ENCODE results near the gene PPCDC. TPM values are rescaled to one million over a fixed set of nuclear protein-coding genes. Genes with fewer than 3 reads are reported as not detected.

Gene PPCDC
- polyA plus RNA-seq, 1 donor (not counting 4 experiments of a cell fraction or from before 2014, with no cell fraction given) = 11.9 TPM

DNA sequence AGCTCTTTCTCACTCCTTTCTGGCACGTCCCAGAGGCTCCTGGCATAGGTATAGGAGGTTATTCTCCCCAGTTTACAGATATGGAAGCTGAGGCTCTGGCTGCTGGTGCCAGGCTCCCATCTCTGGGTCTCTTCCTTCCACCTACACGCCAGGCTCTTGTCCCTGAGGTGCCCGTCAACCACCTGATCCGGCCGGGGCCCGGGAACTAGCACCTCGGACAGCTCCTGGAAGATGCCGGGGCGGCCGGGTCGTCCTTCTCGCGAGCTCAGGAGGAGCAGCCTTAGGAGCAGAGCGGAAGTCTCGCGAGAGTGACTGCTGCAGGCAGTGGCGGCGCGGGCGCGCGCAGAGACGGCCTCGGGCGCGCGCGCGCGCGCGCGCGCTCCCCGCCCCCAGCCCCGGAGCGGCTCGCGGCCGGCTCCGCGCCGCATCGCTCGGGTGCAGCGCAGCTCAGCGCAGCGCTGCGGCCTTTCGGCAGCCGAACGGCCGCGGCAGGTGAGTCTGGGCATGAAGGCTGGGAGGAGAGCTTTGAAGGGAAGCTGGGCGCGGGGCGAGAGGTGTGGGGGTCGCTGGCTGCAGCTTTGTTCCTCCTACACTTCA is 28.1 kb upstream of the PPCDC start, which contains the start of gene SCAMP5:
Gene SCAMP5, plus strand, starts transcription at position 382 of the 597 bp plus-strand sequence. CDS start 16,277 bp downstream, outside the sequence.
- Histone ChIP-seq H4K20me1 (ENCODE audit: control insufficient read depth, extremely low read depth, insufficient read depth, low read length) (no peaks in the 10 kb centered on the region), H3K9ac (ENCODE audit: control insufficient read depth, extremely low read depth, insufficient read depth, low read length) (peak within 1 kb of the TSS; percentile 44), H3K27me3 (ENCODE audit: control insufficient read depth, extremely low read depth, insufficient read depth, low read length) (peaks cover 26% of the 10 kb centered on the region), H3K36me3 (ENCODE audit: control insufficient read depth in 2 of 2, extremely low read depth in 1 of 2, insufficient read depth in 2 of 2, low read length in 2 of 2) (no peaks in the 10 kb centered on the region), H3K9me1 (ENCODE audit: control insufficient read depth, extremely low read depth, insufficient read depth, low read length) (no peaks in the 10 kb centered on the region), H3K4me2 (ENCODE audit: control insufficient read depth, extremely low read depth, insufficient read depth, low read depth, low read length) (peak within 1 kb of the TSS; percentile 73), H3K9me3 (ENCODE audit: control insufficient read depth, low read depth, low read length) (no peaks in the 10 kb centered on the region), H3K4me3 (ENCODE audit: control insufficient read depth in 2 of 3, extremely low read depth in 1 of 3, insufficient read depth in 2 of 3, low read depth in 1 of 3, low read length in 3 of 3) (peak within 1 kb of the TSS; percentile 50 to 67 (median 63)), H3K79me2 (ENCODE audit: control insufficient read depth, insufficient read depth, low read length) (no peaks in the 10 kb centered on the region), H3K27ac (ENCODE audit: control insufficient read depth, insufficient read depth, low read length) (no peak within 1 kb of the TSS), H2AFZ (ENCODE audit: control insufficient read depth, low read length) (peak within 1 kb of the TSS; percentile 87), H3K4me1 (ENCODE audit: control insufficient read depth, extremely low read depth, insufficient read depth, low read length) (peaks cover 4% of the 10 kb centered on the region)
- FAIRE-seq (peak; percentile 34), DNase-seq (ENCODE audit: low read depth, low spot score) (peak; percentile 68)
- TF ChIP-seq, protein P1, sequence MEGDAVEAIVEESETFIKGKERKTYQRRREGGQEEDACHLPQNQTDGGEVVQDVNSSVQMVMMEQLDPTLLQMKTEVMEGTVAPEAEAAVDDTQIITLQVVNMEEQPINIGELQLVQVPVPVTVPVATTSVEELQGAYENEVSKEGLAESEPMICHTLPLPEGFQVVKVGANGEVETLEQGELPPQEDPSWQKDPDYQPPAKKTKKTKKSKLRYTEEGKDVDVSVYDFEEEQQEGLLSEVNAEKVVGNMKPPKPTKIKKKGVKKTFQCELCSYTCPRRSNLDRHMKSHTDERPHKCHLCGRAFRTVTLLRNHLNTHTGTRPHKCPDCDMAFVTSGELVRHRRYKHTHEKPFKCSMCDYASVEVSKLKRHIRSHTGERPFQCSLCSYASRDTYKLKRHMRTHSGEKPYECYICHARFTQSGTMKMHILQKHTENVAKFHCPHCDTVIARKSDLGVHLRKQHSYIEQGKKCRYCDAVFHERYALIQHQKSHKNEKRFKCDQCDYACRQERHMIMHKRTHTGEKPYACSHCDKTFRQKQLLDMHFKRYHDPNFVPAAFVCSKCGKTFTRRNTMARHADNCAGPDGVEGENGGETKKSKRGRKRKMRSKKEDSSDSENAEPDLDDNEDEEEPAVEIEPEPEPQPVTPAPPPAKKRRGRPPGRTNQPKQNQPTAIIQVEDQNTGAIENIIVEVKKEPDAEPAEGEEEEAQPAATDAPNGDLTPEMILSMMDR (optimal IDR thresholded peaks at IDR 0.05 in 1 of 3, IDR thresholded peaks at IDR 0.05 in 1 of 3, conservative IDR thresholded peaks at IDR 0.05 in 1 of 3; ENCODE audit: extremely low read depth in 1 of 3, insufficient read depth in 2 of 3, low read length in 3 of 3) = no peak
- dilution Hi-C loops (cut with MboI; ENCODE audit: extremely low pct_ligation_motif_present, low sequenced_read_pairs) = no loop called here

DNA sequence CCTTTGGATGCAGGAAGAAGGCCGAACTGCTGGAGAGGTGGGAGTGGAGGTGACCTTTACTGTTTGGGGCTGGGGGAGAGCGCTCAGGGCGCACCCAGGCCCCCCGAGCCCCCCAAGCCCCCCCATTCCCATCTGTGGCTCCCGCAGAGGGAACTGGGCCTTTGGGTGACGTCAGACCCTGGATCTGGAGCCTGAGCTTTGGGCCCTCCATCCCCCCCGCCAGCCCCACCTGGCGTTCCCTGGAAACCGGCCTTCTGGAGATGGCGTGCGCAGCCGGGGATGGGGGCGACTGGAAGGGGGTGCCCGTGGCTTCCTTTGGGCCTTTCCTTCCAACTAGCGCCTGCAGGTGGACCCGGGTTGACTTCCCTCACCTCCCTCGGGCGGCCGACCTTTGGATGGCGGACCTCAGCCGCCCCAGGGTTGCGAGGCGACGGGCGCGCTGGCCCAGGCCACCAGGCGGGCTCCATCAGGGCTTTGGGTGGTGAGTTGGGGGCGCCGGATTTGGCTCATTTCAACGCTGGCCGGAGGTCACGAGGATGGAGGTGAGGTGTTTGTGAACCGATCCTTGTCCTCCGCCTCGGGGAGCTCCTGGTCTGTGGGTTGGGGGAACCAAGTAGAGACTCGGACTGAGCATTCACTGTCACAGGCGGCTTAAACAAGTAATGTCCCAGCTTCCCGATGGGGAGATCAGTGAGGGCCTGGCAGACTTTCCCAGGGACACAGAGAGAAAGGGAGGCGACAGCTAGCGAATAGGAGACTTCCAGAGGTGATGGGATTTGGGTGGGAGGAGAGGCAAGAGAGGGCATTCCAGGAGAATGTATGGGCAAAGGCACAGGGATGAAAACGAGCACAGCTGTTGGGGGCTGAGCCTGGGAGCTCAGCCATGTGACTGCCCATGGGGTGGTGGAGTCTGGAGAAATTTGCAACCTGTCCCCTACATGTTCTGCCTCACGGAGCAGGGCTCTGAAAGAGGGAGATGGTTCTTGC is 27.3 kb upstream of the PPCDC start:
- Histone ChIP-seq H3K27ac (ENCODE audit: control insufficient read depth, insufficient read depth, low read length) (no peak overlapping the region), H4K20me1 (ENCODE audit: control insufficient read depth, extremely low read depth, insufficient read depth, low read length) (no peaks in the 10 kb centered on the region), H3K9ac (ENCODE audit: control insufficient read depth, extremely low read depth, insufficient read depth, low read length) (peak overlapping the region; percentile 44), H3K9me1 (ENCODE audit: control insufficient read depth, extremely low read depth, insufficient read depth, low read length) (no peaks in the 10 kb centered on the region), H2AFZ (ENCODE audit: control insufficient read depth, low read length) (peak overlapping the region; percentile 87), H3K79me2 (ENCODE audit: control insufficient read depth, insufficient read depth, low read length) (no peaks in the 10 kb centered on the region), H3K4me3 (ENCODE audit: control insufficient read depth in 2 of 3, extremely low read depth in 1 of 3, insufficient read depth in 2 of 3, low read depth in 1 of 3, low read length in 3 of 3) (peak overlapping the region; percentile 50 to 67 (median 63)), H3K9me3 (ENCODE audit: control insufficient read depth, low read depth, low read length) (no peaks in the 10 kb centered on the region), H3K4me1 (ENCODE audit: control insufficient read depth, extremely low read depth, insufficient read depth, low read length) (no peaks in the 10 kb centered on the region), H3K27me3 (ENCODE audit: control insufficient read depth, extremely low read depth, insufficient read depth, low read length) (peaks cover 26% of the 10 kb centered on the region), H3K36me3 (ENCODE audit: control insufficient read depth in 2 of 2, extremely low read depth in 1 of 2, insufficient read depth in 2 of 2, low read length in 2 of 2) (no peaks in the 10 kb centered on the region), H3K4me2 (ENCODE audit: control insufficient read depth, extremely low read depth, insufficient read depth, low read depth, low read length) (peak overlapping the region; percentile 73)
- peak; percentile 48 for TF ChIP-seq EZH2 (IDR thresholded peaks at IDR 0.05; ENCODE audit: low read length)
- TF ChIP-seq, protein P1 (optimal IDR thresholded peaks at IDR 0.05 in 1 of 3, IDR thresholded peaks at IDR 0.05 in 1 of 3, conservative IDR thresholded peaks at IDR 0.05 in 1 of 3; ENCODE audit: extremely low read depth in 1 of 3, insufficient read depth in 2 of 3, low read length in 3 of 3) = no peak
- no peak for DNase-seq (ENCODE audit: low read depth, low spot score)
- dilution Hi-C loops (cut with MboI; ENCODE audit: extremely low pct_ligation_motif_present, low sequenced_read_pairs) = no loop called here
- no peak for FAIRE-seq

All from keratinocyte (primary cell).